DND-41 (cell line): ENCODE results near the gene PRSS12.
"Not testable (repeated sequence)": the region's sequence is repeated elsewhere in the genome, so short reads cannot be mapped to it uniquely, and the experiment has no call there.

ENCODE experiments used
- ATAC-seq: fragments of 200-7000 bp; cut with Tn5 transposase; 3 replicates; pipeline ENCODE4 v1.9.1; 2021; ENCODE audit warnings: low read depth; ENCODE audit not compliant: insufficient read depth
- DNase-seq: peaks from one replicate; pipeline ENCODE4 v3.0.0-alpha.2; 2020
- H2AFZ ChIP-seq: 2 replicates; pipeline ENCODE4 v1.6.0; 2012; ENCODE audit warnings: low read depth, low read length
- H3K27ac ChIP-seq: 2 replicates; pipeline ENCODE4 v1.5.1; 2012; ENCODE audit warnings: low read length, inconsistent platforms
- H3K27me3 ChIP-seq: fragments of 200-600 bp; sonication (generic); 2 replicates; pipeline ENCODE4 v1.6.0; 2012; ENCODE audit warnings: low read length, mild to moderate bottlenecking, inconsistent platforms; ENCODE audit not compliant: insufficient read depth, poor library complexity
- H3K36me3 ChIP-seq: 2 replicates; pipeline ENCODE4 v1.5.1; 2012; ENCODE audit warnings: low read length, inconsistent platforms; ENCODE audit not compliant: insufficient read depth
- H3K4me1 ChIP-seq: 2 replicates; pipeline ENCODE4 v1.5.1; 2012; ENCODE audit warnings: mild to moderate bottlenecking, low read length; ENCODE audit not compliant: insufficient read depth
- H3K4me2 ChIP-seq: 2 replicates; pipeline ENCODE4 v1.6.0; 2012; ENCODE audit warnings: mild to moderate bottlenecking, moderate library complexity, low read length, inconsistent platforms; ENCODE audit not compliant: insufficient read depth
- H3K4me3 ChIP-seq, 2 experiments: fragments of 200-600 bp in 1 of 2; shearing (Covaris generic) in 1 of 2; 2 replicates each; pipeline ENCODE4 v1.5.1; 2012 to 2016; ENCODE audit warnings: inconsistent platforms in 2 of 2, low read length in 2 of 2, mild to moderate bottlenecking in 2 of 2, low read depth in 1 of 2, moderate library complexity in 1 of 2
- H3K79me2 ChIP-seq: 2 replicates; pipeline ENCODE4 v1.6.0; 2012; ENCODE audit warnings: low read length, inconsistent platforms; ENCODE audit not compliant: insufficient read depth
- H3K9ac ChIP-seq: 2 replicates; pipeline ENCODE4 v1.6.0; 2012; ENCODE audit warnings: low read depth, mild to moderate bottlenecking, inconsistent platforms, low read length, moderate library complexity
- H3K9me3 ChIP-seq: 2 replicates; pipeline ENCODE4 v1.5.1; 2012; ENCODE audit warnings: low read length, moderate library complexity, mild to moderate bottlenecking, inconsistent platforms; ENCODE audit not compliant: insufficient read depth, severe bottlenecking
- H4K20me1 ChIP-seq: 2 replicates; pipeline ENCODE4 v1.6.0; 2012; ENCODE audit warnings: low read length; ENCODE audit not compliant: insufficient read depth
- EZH2 ChIP-seq: IDR thresholded peaks from 3 replicates; pipeline ENCODE4 v1.6.1; 2012; ENCODE audit warnings: borderline replicate concordance, low read depth, mild to moderate bottlenecking, moderate library complexity, low read length, inconsistent platforms; ENCODE audit not compliant: severe bottlenecking
- TF ChIP-seq, protein P1 (sequence below): IDR thresholded peaks from 2 replicates; pipeline ENCODE4 v1.5.1; 2012; ENCODE audit warnings: borderline replicate concordance, low read length, moderate library complexity, mild to moderate bottlenecking; ENCODE audit not compliant: poor library complexity, severe bottlenecking; ENCODE audit errors: extremely low read depth

The PRSS12 gene

DNA sequence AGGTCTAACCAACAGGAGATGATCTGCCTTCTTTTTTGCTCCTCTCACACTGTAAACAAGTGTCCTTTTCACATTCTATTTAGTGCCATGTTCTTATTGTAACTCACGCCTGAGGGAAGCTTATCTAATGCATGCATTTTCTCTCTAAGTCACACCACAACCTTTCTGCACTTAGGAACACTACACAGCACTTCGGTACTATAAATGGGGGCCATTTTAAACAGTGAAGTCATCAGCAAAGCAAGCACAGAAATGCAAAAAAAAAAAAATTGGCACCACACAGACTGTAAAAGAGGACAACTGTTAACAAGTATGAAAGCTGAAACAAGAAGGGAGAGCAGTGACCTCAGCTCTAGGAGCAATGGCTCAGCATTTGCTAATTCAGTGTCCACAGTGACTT, 45.2 kb downstream of the PRSS12 start:
- no peaks in the 10 kb centered on the region for H3K79me2 ChIP-seq
- no peaks in the 10 kb centered on the region for H3K36me3 ChIP-seq
- H3K9ac ChIP-seq = no peak overlapping the region
- H2AFZ ChIP-seq = no peak overlapping the region
- peaks cover 6% of the 10 kb centered on the region for H3K27me3 ChIP-seq
- TF ChIP-seq EZH2 = no peak
- TF ChIP-seq, protein P1, sequence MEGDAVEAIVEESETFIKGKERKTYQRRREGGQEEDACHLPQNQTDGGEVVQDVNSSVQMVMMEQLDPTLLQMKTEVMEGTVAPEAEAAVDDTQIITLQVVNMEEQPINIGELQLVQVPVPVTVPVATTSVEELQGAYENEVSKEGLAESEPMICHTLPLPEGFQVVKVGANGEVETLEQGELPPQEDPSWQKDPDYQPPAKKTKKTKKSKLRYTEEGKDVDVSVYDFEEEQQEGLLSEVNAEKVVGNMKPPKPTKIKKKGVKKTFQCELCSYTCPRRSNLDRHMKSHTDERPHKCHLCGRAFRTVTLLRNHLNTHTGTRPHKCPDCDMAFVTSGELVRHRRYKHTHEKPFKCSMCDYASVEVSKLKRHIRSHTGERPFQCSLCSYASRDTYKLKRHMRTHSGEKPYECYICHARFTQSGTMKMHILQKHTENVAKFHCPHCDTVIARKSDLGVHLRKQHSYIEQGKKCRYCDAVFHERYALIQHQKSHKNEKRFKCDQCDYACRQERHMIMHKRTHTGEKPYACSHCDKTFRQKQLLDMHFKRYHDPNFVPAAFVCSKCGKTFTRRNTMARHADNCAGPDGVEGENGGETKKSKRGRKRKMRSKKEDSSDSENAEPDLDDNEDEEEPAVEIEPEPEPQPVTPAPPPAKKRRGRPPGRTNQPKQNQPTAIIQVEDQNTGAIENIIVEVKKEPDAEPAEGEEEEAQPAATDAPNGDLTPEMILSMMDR = no peak
- H3K4me3 ChIP-seq = no peak overlapping the region
- DNase-seq (no peak), ATAC-seq (no peak)
- H3K27ac ChIP-seq = no peak overlapping the region
- H3K4me2 ChIP-seq = no peak overlapping the region
- H3K9me3 ChIP-seq = no peaks in the 10 kb centered on the region
- no peaks in the 10 kb centered on the region for H4K20me1 ChIP-seq
- H3K4me1 ChIP-seq = no peaks in the 10 kb centered on the region

DNA sequence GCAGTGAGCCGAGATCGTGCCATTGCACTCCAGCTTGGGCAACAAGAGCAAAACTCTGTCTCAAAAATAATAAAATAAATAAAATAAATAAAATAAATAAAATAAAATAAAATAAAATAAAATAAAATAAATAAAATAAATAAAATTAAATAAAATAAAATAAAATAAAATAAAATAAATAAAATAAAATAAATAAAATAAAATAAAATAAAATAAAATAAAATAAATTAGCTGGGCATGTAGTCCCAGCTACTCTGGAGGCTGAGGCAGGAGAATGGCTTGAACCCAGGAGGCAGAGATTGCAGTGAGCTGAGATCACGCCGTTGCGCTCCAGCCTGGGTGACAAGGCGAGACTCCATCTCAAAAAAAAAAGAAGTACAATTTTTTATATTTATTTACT, 53.2 kb downstream of the PRSS12 start:
- not testable (repeated sequence) for H2AFZ ChIP-seq, H4K20me1 ChIP-seq, H3K9ac ChIP-seq, DNase-seq, H3K4me1 ChIP-seq, H3K27ac ChIP-seq, H3K36me3 ChIP-seq, H3K4me3 ChIP-seq, H3K27me3 ChIP-seq, H3K9me3 ChIP-seq, ATAC-seq, H3K79me2 ChIP-seq, H3K4me2 ChIP-seq

DNA sequence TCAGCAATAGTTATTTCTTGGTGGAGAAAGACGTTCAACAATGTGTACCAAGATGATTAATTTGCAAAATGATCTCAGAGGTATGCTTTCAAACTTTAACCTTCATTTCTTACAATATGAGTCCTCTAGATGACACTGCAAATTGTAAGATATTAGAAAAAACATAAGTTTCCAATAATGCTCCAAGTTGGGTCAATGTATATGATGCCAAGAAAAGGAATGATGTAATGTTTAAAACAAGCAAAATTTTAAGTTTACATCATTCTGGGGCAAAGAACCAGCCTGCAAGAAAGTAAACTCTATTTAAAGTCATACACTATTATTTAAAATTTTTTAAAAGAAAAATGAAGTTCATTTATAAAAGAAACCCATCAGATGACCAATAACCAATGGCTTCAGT, 56.1 kb downstream of the PRSS12 start:
- Histone ChIP-seq H3K4me2 (no peak overlapping the region), H3K36me3 (no peaks in the 10 kb centered on the region), H3K9me3 (no peaks in the 10 kb centered on the region), H3K27me3 (peaks cover 2% of the 10 kb centered on the region), H2AFZ (no peak overlapping the region), H3K27ac (no peak overlapping the region), H3K79me2 (no peaks in the 10 kb centered on the region), H4K20me1 (no peaks in the 10 kb centered on the region), H3K9ac (no peak overlapping the region), H3K4me1 (no peaks in the 10 kb centered on the region), H3K4me3 (no peak overlapping the region)
- TF ChIP-seq, protein P1 = no peak
- no peak for TF ChIP-seq EZH2
- ATAC-seq = no peak
- no peak for DNase-seq

DNA sequence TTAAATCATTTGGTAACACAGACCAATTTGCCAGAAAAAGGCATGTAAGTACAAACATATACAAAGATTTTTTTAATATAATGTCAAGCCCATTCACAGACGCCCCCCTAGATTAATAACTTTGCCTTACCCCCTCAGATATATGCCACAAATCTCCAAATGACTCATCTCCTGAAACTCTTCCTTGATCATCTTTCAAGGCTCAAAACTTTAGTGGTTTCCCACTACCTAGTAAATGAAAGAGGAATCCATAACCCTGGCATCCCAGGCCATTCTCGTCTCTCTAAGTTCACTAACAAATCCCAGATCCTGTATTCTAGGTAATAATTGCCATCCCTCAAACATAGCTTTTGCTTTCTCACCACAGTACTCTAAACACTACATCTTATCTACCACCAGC, 61.9 kb downstream of the PRSS12 start:
- ATAC-seq (no peak), DNase-seq (no peak)
- Histone ChIP-seq H3K9me3 (no peaks in the 10 kb centered on the region), H3K36me3 (no peaks in the 10 kb centered on the region), H3K27me3 (no peaks in the 10 kb centered on the region), H3K4me2 (no peak overlapping the region), H2AFZ (no peak overlapping the region), H3K79me2 (no peaks in the 10 kb centered on the region), H3K27ac (no peak overlapping the region), H4K20me1 (no peaks in the 10 kb centered on the region), H3K4me1 (no peaks in the 10 kb centered on the region), H3K9ac (no peak overlapping the region), H3K4me3 (no peak overlapping the region)
- TF ChIP-seq EZH2 = no peak
- TF ChIP-seq, protein P1 = no peak
